ENCODE data around the gene ZNF132.
"Not testable (repeated sequence)": the region's sequence is repeated elsewhere in the genome, so short reads cannot be mapped to it uniquely, and the experiment has no call there.

The ZNF132 gene

GRCh38 chr19:58476498-58477015 lies 36.6 kb upstream of the ZNF132 start:
- Histone ChIP-seq H3K27ac (ENCODE audit: low read depth, low read length) (peak overlapping the region; percentile 79), H3K4me1 (ENCODE audit: control insufficient read depth, insufficient read depth, low read length, unreplicated experiment) (peaks cover 4% of the 10 kb centered on the region), H2AFZ (ENCODE audit: low read length, unreplicated experiment) (peak overlapping the region; percentile 74), H3K27me3 (ENCODE audit: insufficient read depth, low read length) (no peaks in the 10 kb centered on the region), H3K36me3 (ENCODE audit: insufficient read depth, low read length) (no peaks in the 10 kb centered on the region), H3K4me3 (ENCODE audit: low read depth, low read length) (peak overlapping the region; percentile 87), H3K79me2 (ENCODE audit: control insufficient read depth, insufficient read depth, low read length, unreplicated experiment) (no peaks in the 10 kb centered on the region)

GRCh38 chr19:58475714-58476497 lies 36.0 kb upstream of the ZNF132 start, which contains the start of gene ZNF446:
ZNF446 (plus strand) TSS chr19:58476352; CDS start chr19:58477219, 867 bp downstream.
- Histone ChIP-seq H3K36me3 (ENCODE audit: insufficient read depth, low read length) (no peaks in the 10 kb centered on the region), H3K79me2 (ENCODE audit: control insufficient read depth, insufficient read depth, low read length, unreplicated experiment) (no peaks in the 10 kb centered on the region), H3K27ac (ENCODE audit: low read depth, low read length) (peak within 1 kb of the TSS; percentile 79), H2AFZ (ENCODE audit: low read length, unreplicated experiment) (peak within 1 kb of the TSS; percentile 74), H3K4me1 (ENCODE audit: control insufficient read depth, insufficient read depth, low read length, unreplicated experiment) (peaks cover 4% of the 10 kb centered on the region), H3K27me3 (ENCODE audit: insufficient read depth, low read length) (no peaks in the 10 kb centered on the region), H3K4me3 (ENCODE audit: low read depth, low read length) (peak within 1 kb of the TSS; percentile 87)

GRCh38 chr19:58474997-58475713 lies 35.2 kb upstream of the ZNF132 start:
- Histone ChIP-seq H3K36me3 (ENCODE audit: insufficient read depth, low read length) (no peaks in the 10 kb centered on the region), H3K4me3 (ENCODE audit: low read depth, low read length) (peak overlapping the region; percentile 87), H3K27me3 (ENCODE audit: insufficient read depth, low read length) (no peaks in the 10 kb centered on the region), H3K4me1 (ENCODE audit: control insufficient read depth, insufficient read depth, low read length, unreplicated experiment) (peaks cover 4% of the 10 kb centered on the region), H3K27ac (ENCODE audit: low read depth, low read length) (peak overlapping the region; percentile 79), H3K79me2 (ENCODE audit: control insufficient read depth, insufficient read depth, low read length, unreplicated experiment) (no peaks in the 10 kb centered on the region), H2AFZ (ENCODE audit: low read length, unreplicated experiment) (no peak overlapping the region)

- no peaks in the 10 kb centered on the region for H3K36me3 ChIP-seq (ENCODE audit: insufficient read depth, low read length)
- H3K27me3 ChIP-seq (ENCODE audit: insufficient read depth, low read length) = no peaks in the 10 kb centered on the region
- no peak overlapping the region for H2AFZ ChIP-seq (ENCODE audit: low read length, unreplicated experiment)
- H3K4me1 ChIP-seq (ENCODE audit: control insufficient read depth, insufficient read depth, low read length, unreplicated experiment) = peaks cover 4% of the 10 kb centered on the region
- peak overlapping the region; percentile 79; the same call in 1 of the 2 replicates for H3K27ac ChIP-seq (ENCODE audit: low read depth, low read length)
- no peaks in the 10 kb centered on the region for H3K79me2 ChIP-seq (ENCODE audit: control insufficient read depth, insufficient read depth, low read length, unreplicated experiment)
- no peak overlapping the region; the same call in 1 of the 2 replicates for H3K4me3 ChIP-seq (ENCODE audit: low read depth, low read length)
Measured at GRCh38 chr19:58474291-58474996, 34.5 kb upstream of the ZNF132 start.

GRCh38 chr19:58473775-58474174 lies 33.8 kb upstream of the ZNF132 start:
- no peaks in the 10 kb centered on the region for H3K27me3 ChIP-seq (ENCODE audit: insufficient read depth, low read length)
- no peak overlapping the region for H3K4me3 ChIP-seq (ENCODE audit: low read depth, low read length)
- H3K4me1 ChIP-seq (ENCODE audit: control insufficient read depth, insufficient read depth, low read length, unreplicated experiment) = peaks cover 4% of the 10 kb centered on the region
- no peak overlapping the region for H2AFZ ChIP-seq (ENCODE audit: low read length, unreplicated experiment)
- no peaks in the 10 kb centered on the region for H3K36me3 ChIP-seq (ENCODE audit: insufficient read depth, low read length)
- peaks cover under 1% of the 10 kb centered on the region for H3K79me2 ChIP-seq (ENCODE audit: control insufficient read depth, insufficient read depth, low read length, unreplicated experiment)
- H3K27ac ChIP-seq (ENCODE audit: low read depth, low read length) = no peak overlapping the region

- Histone ChIP-seq H2AFZ (ENCODE audit: low read length, unreplicated experiment) (no peak overlapping the region), H3K4me1 (ENCODE audit: control insufficient read depth, insufficient read depth, low read length, unreplicated experiment) (peaks cover 7% of the 10 kb centered on the region), H3K27me3 (ENCODE audit: insufficient read depth, low read length) (no peaks in the 10 kb centered on the region), H3K4me3 (ENCODE audit: low read depth, low read length) (no peak overlapping the region), H3K27ac (ENCODE audit: low read depth, low read length) (no peak overlapping the region), H3K36me3 (ENCODE audit: insufficient read depth, low read length) (no peaks in the 10 kb centered on the region), H3K79me2 (ENCODE audit: control insufficient read depth, insufficient read depth, low read length, unreplicated experiment) (peaks cover 9% of the 10 kb centered on the region)
Measured at GRCh38 chr19:58471736-58472135, 31.8 kb upstream of the ZNF132 start.

GRCh38 chr19:58470837-58471543 lies 31.0 kb upstream of the ZNF132 start:
- not testable (repeated sequence) for H3K27me3 ChIP-seq (ENCODE audit: insufficient read depth, low read length); H3K36me3 ChIP-seq (ENCODE audit: insufficient read depth, low read length); H3K4me1 ChIP-seq (ENCODE audit: control insufficient read depth, insufficient read depth, low read length, unreplicated experiment); H3K79me2 ChIP-seq (ENCODE audit: control insufficient read depth, insufficient read depth, low read length, unreplicated experiment); H3K4me3 ChIP-seq (ENCODE audit: low read depth, low read length); H2AFZ ChIP-seq (ENCODE audit: low read length, unreplicated experiment); H3K27ac ChIP-seq (ENCODE audit: low read depth, low read length)

- no peaks in the 10 kb centered on the region for H3K36me3 ChIP-seq (ENCODE audit: insufficient read depth, low read length)
- H3K27ac ChIP-seq (ENCODE audit: low read depth, low read length) = no peak overlapping the region
- peaks cover 3% of the 10 kb centered on the region for H3K4me1 ChIP-seq (ENCODE audit: control insufficient read depth, insufficient read depth, low read length, unreplicated experiment)
- no peak overlapping the region for H2AFZ ChIP-seq (ENCODE audit: low read length, unreplicated experiment)
- no peak overlapping the region for H3K4me3 ChIP-seq (ENCODE audit: low read depth, low read length)
- peaks cover 9% of the 10 kb centered on the region for H3K79me2 ChIP-seq (ENCODE audit: control insufficient read depth, insufficient read depth, low read length, unreplicated experiment)
- H3K27me3 ChIP-seq (ENCODE audit: insufficient read depth, low read length) = no peaks in the 10 kb centered on the region
Measured at GRCh38 chr19:58469241-58470013, 29.5 kb upstream of the ZNF132 start.

GRCh38 chr19:58468216-58468839 lies 28.4 kb upstream of the ZNF132 start:
- Histone ChIP-seq H3K27ac (ENCODE audit: low read depth, low read length) (no peak overlapping the region), H3K4me3 (ENCODE audit: low read depth, low read length) (peak overlapping the region; percentile 49; the same call in 1 of the 2 replicates), H3K27me3 (ENCODE audit: insufficient read depth, low read length) (no peaks in the 10 kb centered on the region), H3K79me2 (ENCODE audit: control insufficient read depth, insufficient read depth, low read length, unreplicated experiment) (peaks cover 9% of the 10 kb centered on the region), H3K36me3 (ENCODE audit: insufficient read depth, low read length) (no peaks in the 10 kb centered on the region), H3K4me1 (ENCODE audit: control insufficient read depth, insufficient read depth, low read length, unreplicated experiment) (peaks cover 3% of the 10 kb centered on the region), H2AFZ (ENCODE audit: low read length, unreplicated experiment) (no peak overlapping the region)
